ENCODE results near the gene ZNF296.
"Not testable (repeated sequence)": the region's sequence is repeated elsewhere in the genome, so short reads cannot be mapped to it uniquely, and the experiment has no call there.

ZNF296 gene

DNA sequence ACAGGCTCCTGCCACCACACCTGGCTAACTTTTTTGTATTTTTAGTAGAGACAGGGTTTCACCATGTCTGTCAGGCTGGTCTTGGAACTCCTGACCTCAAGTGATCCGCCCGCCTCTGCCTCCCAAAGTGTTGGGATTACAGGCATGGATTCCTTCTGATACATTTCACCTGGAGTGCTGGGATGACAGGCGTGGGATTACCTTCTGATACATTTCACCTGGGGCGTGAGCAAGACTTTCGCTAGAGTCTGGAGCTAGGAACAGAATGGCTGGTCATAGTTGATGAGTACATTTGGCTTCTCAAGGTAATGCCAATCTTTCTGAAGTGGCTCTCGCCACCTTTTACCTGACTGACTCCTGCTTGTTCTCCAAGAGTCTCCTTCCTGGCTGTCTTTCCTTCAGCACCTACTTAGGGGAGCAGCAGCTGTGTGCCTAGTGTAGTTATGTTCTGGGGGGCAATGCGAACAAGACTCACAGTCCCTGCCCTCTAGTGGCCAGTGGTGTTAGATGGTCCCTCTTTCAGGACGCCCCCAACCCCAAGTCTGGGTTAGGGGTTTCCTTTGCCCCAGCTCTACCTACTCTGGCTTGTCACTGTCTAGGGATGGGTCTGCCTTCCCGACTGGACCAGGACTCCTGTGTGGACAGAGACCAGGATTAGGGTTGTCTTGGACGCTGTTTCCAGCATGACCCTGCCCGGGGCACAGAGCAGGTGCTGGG, 36.0 kb upstream of the ZNF296 start:
- H3K36me3 ChIP-seq (replicated peaks; ENCODE audit: insufficient read depth, low read length): no peaks in the 10 kb centered on the region
- H2AFZ ChIP-seq (ENCODE audit: low read length): no peak overlapping the region
- H3K27ac ChIP-seq (ENCODE audit: low read length): no peak overlapping the region
- no peak overlapping the region for H3K4me2 ChIP-seq (ENCODE audit: low read depth, low read length)
- H3K79me2 ChIP-seq (ENCODE audit: low read length): peaks cover 93% of the 10 kb centered on the region
- H3K4me1 ChIP-seq (ENCODE audit: low read length): peaks cover 9% of the 10 kb centered on the region
- H4K20me1 ChIP-seq (ENCODE audit: insufficient read depth, low read length): peaks cover 2% of the 10 kb centered on the region
- H3K27me3 ChIP-seq (replicated peaks; ENCODE audit: insufficient read depth, low read length): no peaks in the 10 kb centered on the region
- TF ChIP-seq EZH2 (optimal IDR thresholded peaks at IDR 0.05; ENCODE audit: low read depth, low read length): no peak
- TF ChIP-seq EZH2phosphoT487 (IDR thresholded peaks at IDR 0.05; ENCODE audit: low read length): no peak
- TF ChIP-seq, protein P1, sequence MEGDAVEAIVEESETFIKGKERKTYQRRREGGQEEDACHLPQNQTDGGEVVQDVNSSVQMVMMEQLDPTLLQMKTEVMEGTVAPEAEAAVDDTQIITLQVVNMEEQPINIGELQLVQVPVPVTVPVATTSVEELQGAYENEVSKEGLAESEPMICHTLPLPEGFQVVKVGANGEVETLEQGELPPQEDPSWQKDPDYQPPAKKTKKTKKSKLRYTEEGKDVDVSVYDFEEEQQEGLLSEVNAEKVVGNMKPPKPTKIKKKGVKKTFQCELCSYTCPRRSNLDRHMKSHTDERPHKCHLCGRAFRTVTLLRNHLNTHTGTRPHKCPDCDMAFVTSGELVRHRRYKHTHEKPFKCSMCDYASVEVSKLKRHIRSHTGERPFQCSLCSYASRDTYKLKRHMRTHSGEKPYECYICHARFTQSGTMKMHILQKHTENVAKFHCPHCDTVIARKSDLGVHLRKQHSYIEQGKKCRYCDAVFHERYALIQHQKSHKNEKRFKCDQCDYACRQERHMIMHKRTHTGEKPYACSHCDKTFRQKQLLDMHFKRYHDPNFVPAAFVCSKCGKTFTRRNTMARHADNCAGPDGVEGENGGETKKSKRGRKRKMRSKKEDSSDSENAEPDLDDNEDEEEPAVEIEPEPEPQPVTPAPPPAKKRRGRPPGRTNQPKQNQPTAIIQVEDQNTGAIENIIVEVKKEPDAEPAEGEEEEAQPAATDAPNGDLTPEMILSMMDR (IDR thresholded peaks at IDR 0.05; ENCODE audit: low read length): no peak
- no peak overlapping the region for H3K9ac ChIP-seq (ENCODE audit: low read length)
- no peak overlapping the region for H3K4me3 ChIP-seq (ENCODE audit: low read length)
- no peak for DNase-seq
- H3K9me3 ChIP-seq (replicated peaks; ENCODE audit: insufficient read depth, low read length): no peaks in the 10 kb centered on the region
- no peaks in the 10 kb centered on the region for H3K9me2 ChIP-seq (replicated peaks; ENCODE audit: insufficient read depth, low read length)
- peaks cover 9% of the 10 kb centered on the region; the same call in 1 of the 2 replicates for H3F3A ChIP-seq (ENCODE audit: insufficient read depth, low read length)

- Histone ChIP-seq H3F3A (ENCODE audit: insufficient read depth, low read length) (no peaks in the 10 kb centered on the region), H3K4me2 (ENCODE audit: low read depth, low read length) (no peak overlapping the region), H3K79me2 (ENCODE audit: low read length) (peaks cover 99% of the 10 kb centered on the region), H3K4me1 (ENCODE audit: low read length) (peaks cover under 1% of the 10 kb centered on the region; the same call in 1 of the 2 replicates), H3K36me3 (replicated peaks; ENCODE audit: insufficient read depth, low read length) (no peaks in the 10 kb centered on the region), H4K20me1 (ENCODE audit: insufficient read depth, low read length) (peaks cover under 1% of the 10 kb centered on the region; the same call in 1 of the 2 replicates), H2AFZ (ENCODE audit: low read length) (no peak overlapping the region), H3K9ac (ENCODE audit: low read length) (no peak overlapping the region), H3K27ac (ENCODE audit: low read length) (no peak overlapping the region), H3K9me2 (replicated peaks; ENCODE audit: insufficient read depth, low read length) (no peaks in the 10 kb centered on the region), H3K27me3 (replicated peaks; ENCODE audit: insufficient read depth, low read length) (no peaks in the 10 kb centered on the region), H3K4me3 (ENCODE audit: low read length) (no peak overlapping the region), H3K9me3 (replicated peaks; ENCODE audit: insufficient read depth, low read length) (no peaks in the 10 kb centered on the region)
- TF ChIP-seq, protein P1 (IDR thresholded peaks at IDR 0.05; ENCODE audit: low read length): no peak
- no peak for DNase-seq
Measured at GRCh38 chr19:45110851-45111266, 34.6 kb upstream of the ZNF296 start.

- Histone ChIP-seq H3K27ac (ENCODE audit: low read length) (no peak overlapping the region), H3K9me3 (replicated peaks; ENCODE audit: insufficient read depth, low read length) (no peaks in the 10 kb centered on the region), H3F3A (ENCODE audit: insufficient read depth, low read length) (peaks cover 7% of the 10 kb centered on the region; the same call in 1 of the 2 replicates), H3K36me3 (replicated peaks; ENCODE audit: insufficient read depth, low read length) (no peaks in the 10 kb centered on the region), H3K9ac (ENCODE audit: low read length) (no peak overlapping the region), H3K4me3 (ENCODE audit: low read length) (no peak overlapping the region), H3K4me1 (ENCODE audit: low read length) (peaks cover 27% of the 10 kb centered on the region), H3K4me2 (ENCODE audit: low read depth, low read length) (no peak overlapping the region), H3K27me3 (replicated peaks; ENCODE audit: insufficient read depth, low read length) (no peaks in the 10 kb centered on the region), H3K9me2 (replicated peaks; ENCODE audit: insufficient read depth, low read length) (no peaks in the 10 kb centered on the region), H3K79me2 (ENCODE audit: low read length) (peaks cover 99% of the 10 kb centered on the region), H2AFZ (ENCODE audit: low read length) (no peak overlapping the region), H4K20me1 (ENCODE audit: insufficient read depth, low read length) (no peaks in the 10 kb centered on the region; the same call in none of the 2 replicates)
- no peak for DNase-seq
- TF ChIP-seq, protein P1 (IDR thresholded peaks at IDR 0.05; ENCODE audit: low read length): no peak
- TF ChIP-seq EZH2phosphoT487 (IDR thresholded peaks at IDR 0.05; ENCODE audit: low read length): no peak
- TF ChIP-seq EZH2 (optimal IDR thresholded peaks at IDR 0.05; ENCODE audit: low read depth, low read length): no peak
Measured at GRCh38 chr19:45107621-45108150, 31.4 kb upstream of the ZNF296 start.

DNA sequence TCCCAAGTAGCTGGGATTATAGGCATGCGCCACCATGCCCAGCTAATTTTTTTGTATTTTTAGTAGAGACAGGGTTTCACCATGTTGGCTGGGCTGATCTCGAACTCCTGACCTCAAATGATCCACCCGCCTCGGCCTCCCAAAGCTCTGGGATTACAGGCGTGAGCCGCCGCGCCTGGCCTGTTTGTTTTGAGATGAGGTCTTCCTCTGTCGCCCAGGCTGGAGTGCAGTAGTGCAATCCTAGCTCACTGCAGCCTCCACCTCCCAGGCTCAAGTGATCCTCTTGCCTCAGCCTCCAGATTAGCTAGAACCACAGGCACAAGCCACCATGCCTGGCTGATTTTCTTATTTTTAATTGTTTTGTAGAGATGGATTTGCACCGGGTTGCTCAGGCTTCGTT, 30.1 kb upstream of the ZNF296 start:
- peaks cover 99% of the 10 kb centered on the region for H3K79me2 ChIP-seq (ENCODE audit: low read length)

More for the DNA sequence above, 30.1 kb upstream of the ZNF296 start:
- not testable (repeated sequence) for H3K27ac ChIP-seq (ENCODE audit: low read length); H3K4me3 ChIP-seq (ENCODE audit: low read length); H3K9me3 ChIP-seq (replicated peaks; ENCODE audit: insufficient read depth, low read length); H3K9me2 ChIP-seq (replicated peaks; ENCODE audit: insufficient read depth, low read length); H3K27me3 ChIP-seq (replicated peaks; ENCODE audit: insufficient read depth, low read length); H2AFZ ChIP-seq (ENCODE audit: low read length); H3K9ac ChIP-seq (ENCODE audit: low read length); H3F3A ChIP-seq (ENCODE audit: insufficient read depth, low read length); DNase-seq; H3K4me2 ChIP-seq (ENCODE audit: low read depth, low read length); H3K36me3 ChIP-seq (replicated peaks; ENCODE audit: insufficient read depth, low read length); H4K20me1 ChIP-seq (ENCODE audit: insufficient read depth, low read length)
- peaks cover 30% of the 10 kb centered on the region for H3K4me1 ChIP-seq (ENCODE audit: low read length)

Data from MM.1S (cell line).